HG03060 (cell line): Measurements from ENCODE around the gene SLC24A3.

Experiments
- ATAC-seq: cut with Tn5 transposase; IDR thresholded peaks from one replicate; pipeline ENCODE4 v1.9.1; 2021; ENCODE audit warnings: low read depth, moderate number of reproducible peaks; ENCODE audit not compliant: unreplicated experiment

Gene SLC24A3

GRCh38 chr20:19566226-19566945 lies 353.9 kb downstream of the SLC24A3 start:
- no peak for ATAC-seq

- ATAC-seq: no peak
Measured at GRCh38 chr20:19568128-19568527, 355.7 kb downstream of the SLC24A3 start.

DNA sequence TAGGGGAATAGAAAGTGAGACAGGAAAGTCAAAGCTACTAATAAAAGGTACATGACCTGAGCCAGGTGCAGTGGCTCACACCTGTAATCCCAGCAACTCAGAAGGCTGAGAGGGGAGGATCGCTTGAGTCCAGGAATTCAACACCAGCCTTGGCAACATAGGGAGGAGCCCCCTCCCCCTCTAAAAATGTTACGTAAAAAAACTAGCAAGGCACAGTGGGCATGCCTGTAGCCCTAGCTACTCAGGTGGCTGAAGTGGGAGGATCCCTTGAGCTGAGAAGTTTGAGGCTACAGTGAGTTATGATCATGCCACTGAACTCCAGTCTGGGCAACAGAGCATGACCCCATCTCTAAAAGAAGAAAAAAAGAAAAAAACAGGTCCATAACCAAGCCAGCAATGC lies 359.6 kb downstream of the SLC24A3 start:
- no peak for ATAC-seq

DNA sequence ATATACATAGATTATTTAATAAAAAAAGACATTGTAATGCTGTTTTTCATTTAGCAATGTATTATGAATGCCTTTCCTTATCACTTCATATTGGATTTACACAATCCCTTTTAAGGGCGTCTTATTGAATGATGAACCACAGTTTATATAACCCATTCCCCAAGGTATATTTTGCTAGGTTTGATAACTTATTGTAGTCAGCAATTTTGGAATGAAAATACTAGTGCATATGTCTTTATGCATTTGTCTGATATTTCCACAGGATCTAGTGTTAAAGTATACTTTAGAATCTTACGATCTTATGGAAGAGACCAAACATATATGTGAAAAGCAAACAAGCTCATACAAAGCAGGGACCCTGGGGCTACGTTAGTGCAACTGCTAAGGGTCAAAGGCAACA lies 365.2 kb downstream of the SLC24A3 start:
- ATAC-seq: no peak

DNA sequence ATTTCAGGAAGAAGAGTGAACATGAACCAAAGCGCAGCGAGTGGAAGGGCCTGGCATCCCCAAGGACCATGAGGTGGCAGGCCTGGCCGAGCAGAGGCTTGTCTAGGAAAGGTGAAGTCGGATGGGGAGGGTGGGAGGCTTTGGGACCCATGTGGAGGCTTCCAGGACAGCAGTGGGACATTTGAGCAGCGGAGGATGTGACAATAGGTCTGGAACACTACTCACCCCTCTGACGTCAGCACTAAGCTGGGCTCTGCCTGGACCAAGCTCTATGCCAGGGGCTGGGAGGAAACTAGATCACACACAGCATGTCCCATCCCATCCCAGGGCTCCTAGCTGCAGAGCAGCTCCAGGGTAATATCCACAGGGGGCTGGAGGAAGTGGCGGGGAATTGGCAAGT lies 370.3 kb downstream of the SLC24A3 start:
- no peak for ATAC-seq

- no peak for ATAC-seq
Measured at GRCh38 chr20:19583532-19584175, 371.2 kb downstream of the SLC24A3 start.

GRCh38 chr20:19588241-19588640 lies 375.8 kb downstream of the SLC24A3 start:
- no peak for ATAC-seq

GRCh38 chr20:19588732-19589131 lies 376.3 kb downstream of the SLC24A3 start:
- no peak for ATAC-seq

- ATAC-seq: no peak
Measured at GRCh38 chr20:19589787-19590362, 377.4 kb downstream of the SLC24A3 start.

GRCh38 chr20:19590382-19590781 lies 377.9 kb downstream of the SLC24A3 start:
- no peak for ATAC-seq

- no peak for ATAC-seq
Measured at GRCh38 chr20:19593762-19594161, 381.3 kb downstream of the SLC24A3 start.

DNA sequence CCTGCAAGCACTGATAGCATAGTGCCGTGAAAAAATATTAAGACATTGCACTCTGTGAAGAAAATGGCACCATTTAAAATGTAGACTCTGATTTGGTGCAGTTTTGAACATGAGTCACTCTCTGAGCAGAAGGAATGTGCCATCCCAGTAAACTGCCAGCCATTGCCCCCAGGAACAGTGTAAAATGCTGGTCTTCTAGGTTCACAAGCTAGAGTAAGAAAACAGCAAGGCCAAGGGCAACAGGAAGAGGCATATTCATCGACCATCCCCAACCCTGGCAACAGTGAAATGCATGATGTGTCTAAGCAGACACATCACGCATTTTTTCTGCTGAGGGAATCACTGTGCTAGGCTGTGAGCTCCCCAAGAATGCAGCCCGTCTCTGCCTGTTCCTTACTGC lies 382.5 kb downstream of the SLC24A3 start:
- ATAC-seq: no peak

DNA sequence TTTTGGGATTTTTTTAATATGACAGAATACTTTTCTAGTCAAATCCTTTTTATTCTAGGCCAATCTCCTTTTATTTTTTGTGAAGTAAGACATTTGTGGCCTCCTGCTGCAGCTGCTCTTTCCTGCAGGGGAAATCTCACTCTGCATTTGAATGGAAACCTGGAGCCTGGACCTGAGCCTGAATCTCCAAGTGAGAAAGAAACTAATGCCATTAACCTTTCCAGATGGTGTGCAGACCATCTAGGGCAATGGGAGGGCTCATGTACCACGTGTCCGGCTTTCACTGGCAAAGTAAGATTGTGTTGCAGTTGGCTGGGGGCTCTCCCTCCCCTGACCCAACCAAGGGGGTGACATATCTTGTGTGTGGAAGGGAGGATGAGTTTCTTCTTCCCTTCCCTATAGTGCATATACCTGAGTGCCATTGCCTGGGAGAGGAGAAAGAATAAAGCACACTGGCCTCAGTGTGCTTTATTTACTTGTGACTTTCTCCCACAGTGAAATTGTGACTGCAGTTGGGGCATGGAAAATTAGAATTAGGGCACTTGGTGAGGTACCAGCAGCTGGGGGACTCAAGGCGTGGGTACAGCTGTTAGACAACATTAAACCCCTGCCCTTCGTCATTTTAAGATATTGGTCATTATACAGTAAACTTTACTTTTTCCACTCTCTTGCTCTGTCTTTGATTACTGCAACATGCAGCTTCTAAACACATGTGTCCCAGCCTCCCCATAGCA lies 385.8 kb downstream of the SLC24A3 start:
- no peak for ATAC-seq

GRCh38 chr20:19599200-19599599 lies 386.8 kb downstream of the SLC24A3 start:
- ATAC-seq: no peak

GRCh38 chr20:19600042-19600441 lies 387.6 kb downstream of the SLC24A3 start:
- ATAC-seq: no peak

DNA sequence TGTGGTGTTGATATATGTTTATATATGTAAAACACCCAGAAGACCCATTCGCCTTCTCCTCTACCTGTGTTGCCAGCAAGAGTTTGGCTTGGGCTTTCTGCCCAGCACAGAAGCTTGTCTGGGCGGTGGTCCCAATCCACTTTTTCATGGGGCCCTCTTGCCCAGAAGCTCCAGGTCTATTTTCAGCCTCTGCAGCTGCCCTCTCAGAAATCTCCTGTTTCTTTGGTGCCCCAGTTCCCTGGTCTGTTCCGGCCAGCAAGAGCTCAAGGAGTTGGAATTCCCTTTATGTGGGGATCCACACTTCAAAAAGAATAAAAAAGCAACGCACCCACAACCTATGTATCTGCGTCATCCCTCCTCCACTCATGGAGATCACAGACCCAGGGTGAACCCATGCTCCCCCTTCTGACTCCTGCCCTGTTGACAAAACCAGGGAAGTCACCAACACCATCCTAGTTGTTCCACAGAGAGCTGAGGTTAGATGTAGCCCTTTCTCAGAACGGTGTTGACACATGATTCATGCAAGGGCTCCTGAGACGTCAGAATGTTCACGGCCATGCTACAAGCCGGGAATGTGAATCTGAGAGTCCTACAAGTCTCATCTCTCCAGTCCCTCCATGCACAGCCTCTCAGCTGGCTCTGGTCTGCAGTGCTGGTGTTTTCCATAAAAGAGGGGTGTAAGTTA lies 388.8 kb downstream of the SLC24A3 start:
- no peak for ATAC-seq

DNA sequence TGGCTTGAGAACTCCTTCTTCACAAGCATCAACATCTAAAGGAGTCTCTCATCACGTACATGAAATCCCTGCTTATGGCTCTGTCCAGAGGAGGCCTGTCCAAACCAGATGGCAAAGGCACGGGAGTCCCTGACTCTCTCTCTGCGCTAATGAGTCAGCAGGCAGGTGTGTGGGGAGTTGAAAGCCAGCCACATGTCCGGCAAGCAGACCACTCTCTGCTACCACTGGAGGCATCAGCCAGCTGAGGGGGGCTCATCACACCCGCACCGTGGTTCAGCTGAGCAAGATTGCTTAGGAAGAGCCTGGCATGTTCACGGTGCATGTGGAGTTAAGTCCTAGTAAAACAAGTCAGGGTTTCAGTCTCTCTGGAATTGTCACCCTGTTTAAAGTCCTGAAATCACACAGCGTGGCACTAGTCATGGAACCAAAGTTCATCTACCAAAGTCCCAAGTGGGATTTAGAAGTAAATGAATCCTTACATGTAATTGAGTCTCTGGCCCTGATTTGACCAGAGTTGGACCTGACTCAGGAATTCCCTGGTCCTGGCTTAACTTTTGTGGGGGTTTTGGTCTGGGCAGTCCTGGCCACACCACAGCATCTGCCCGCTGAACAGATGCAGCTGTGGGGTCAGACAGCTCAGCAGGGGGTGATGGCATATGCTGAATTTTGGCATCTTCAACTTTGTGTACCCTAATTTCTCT lies 390.4 kb downstream of the SLC24A3 start:
- ATAC-seq: no peak

GRCh38 chr20:19603376-19603750 lies 390.9 kb downstream of the SLC24A3 start:
- no peak for ATAC-seq

DNA sequence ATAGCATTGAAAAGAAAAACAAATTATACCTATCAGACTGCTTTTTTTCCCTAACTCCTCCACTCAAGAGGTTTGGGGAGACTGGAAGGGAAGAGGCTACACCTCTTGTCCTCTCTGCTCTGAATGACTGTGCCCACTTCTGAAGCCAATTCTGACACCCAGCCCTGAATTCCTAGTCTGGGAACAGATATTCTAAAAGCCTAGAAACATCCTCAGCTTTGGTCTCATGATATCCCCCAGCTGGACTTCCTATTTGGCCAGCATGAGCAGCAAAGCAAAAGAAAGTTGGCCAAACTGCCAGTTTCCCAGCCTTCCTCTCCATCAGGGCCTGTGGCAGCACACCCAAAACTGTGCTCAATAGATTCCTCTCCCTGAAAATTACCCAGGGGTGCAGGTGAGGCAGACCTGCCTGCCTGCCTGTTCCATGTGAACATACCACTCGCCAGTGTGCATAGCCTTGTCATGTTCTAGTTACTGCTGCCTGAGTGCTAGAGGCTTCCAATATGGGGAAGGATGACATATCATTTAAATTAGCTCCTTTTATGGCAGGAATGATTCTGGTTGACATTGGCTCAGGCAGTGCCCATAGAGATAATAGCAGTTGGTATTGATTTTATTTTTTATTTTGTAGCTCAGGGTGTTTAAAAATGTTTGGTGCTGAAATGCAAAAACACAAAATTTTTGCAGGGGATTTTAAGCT lies 393.5 kb downstream of the SLC24A3 start:
- ATAC-seq: no peak
